Stomach (tissue), 4 donors: Measurements from ENCODE around the gene NCKAP5L.

Experiments used
- CTCF ChIP-seq, 7 experiments: fragments of 450-650 bp in 4 of 7; fragments of 200-600 bp in 3 of 7; sonication (generic) in 3 of 7; IDR thresholded peaks; one replicate each; pipeline ENCODE4 v1.5.1; 2016 to 2019; ENCODE audit warnings: antibody characterized with exemption in 7 of 7, control low read depth in 2 of 7, mild to moderate bottlenecking in 1 of 7
- EP300 ChIP-seq: sonication (generic); formaldehyde crosslinking; IDR thresholded peaks from one replicate; pipeline ENCODE4 v1.6.1; 2017; ENCODE audit warnings: antibody characterized with exemption
- POLR2A ChIP-seq, 4 donors: fragments of 450-650 bp; IDR thresholded peaks; one replicate each; pipeline ENCODE4 v1.6.1; 2016; ENCODE audit warnings: antibody characterized with exemption in 4 of 4, control low read depth in 2 of 4, mild to moderate bottlenecking in 1 of 4, moderate library complexity in 1 of 4
- POLR2AphosphoS5 ChIP-seq, 3 donors: sonication (generic); formaldehyde crosslinking; IDR thresholded peaks; one replicate each; pipeline ENCODE4 v1.6.1; 2016; ENCODE audit warnings: antibody characterized with exemption in 3 of 3

GRCh38 chr12:49789992-49790391, 38.2 kb downstream of the NCKAP5L start:
- TF ChIP-seq CTCF (IDR thresholded peaks at IDR 0.05), result no peak
- no peak for TF ChIP-seq EP300
- TF ChIP-seq POLR2AphosphoS5 (IDR thresholded peaks at IDR 0.05), result no peak
- TF ChIP-seq POLR2A (IDR thresholded peaks at IDR 0.05), result no peak
